ENCODE results near the gene YIF1B. TPM values are rescaled to one million over a fixed set of nuclear protein-coding genes. Genes with fewer than 3 reads are reported as not detected.

The YIF1B gene
- polyA plus RNA-seq, 1 experiment, result 44.9 TPM

- Histone ChIP-seq H3K9me3 (ENCODE audit: control insufficient read depth, insufficient read depth, low read length) (no peaks in the 10 kb centered on the region), H3K4me3 (ENCODE audit: low read depth, low read length) (no peak overlapping the region), H3K27me3 (ENCODE audit: control insufficient read depth, insufficient read depth, low read length) (no peaks in the 10 kb centered on the region), H3K27ac (ENCODE audit: low read depth, low read length) (no peak overlapping the region)
- CTCF ChIA-PET, result no interaction called here
- POLR2A ChIA-PET, result no interaction called here
- no peak for DNase-seq (ENCODE audit: low read depth, low spot score)
- no peak for TF ChIP-seq CTCF (IDR thresholded peaks at IDR 0.05; ENCODE audit: low read depth, low read length)
Observed at GRCh38 chr19:38287604-38288003, 28.1 kb downstream of the YIF1B start.

GRCh38 chr19:38285567-38285966 lies 30.2 kb downstream of the YIF1B start:
- H3K27ac ChIP-seq (ENCODE audit: low read depth, low read length), result no peak overlapping the region
- H3K4me3 ChIP-seq (ENCODE audit: low read depth, low read length), result no peak overlapping the region
- H3K27me3 ChIP-seq (ENCODE audit: control insufficient read depth, insufficient read depth, low read length), result no peaks in the 10 kb centered on the region
- ChIA-PET POLR2A (no interaction called here), CTCF (no interaction called here)
- no peaks in the 10 kb centered on the region for H3K9me3 ChIP-seq (ENCODE audit: control insufficient read depth, insufficient read depth, low read length)
- DNase-seq (ENCODE audit: low read depth, low spot score), result no peak
- no peak for TF ChIP-seq CTCF (IDR thresholded peaks at IDR 0.05; ENCODE audit: low read depth, low read length)

GRCh38 chr19:38284422-38284821 lies 31.3 kb downstream of the YIF1B start:
- ChIA-PET POLR2A (no interaction called here), CTCF (no interaction called here)
- H3K9me3 ChIP-seq (ENCODE audit: control insufficient read depth, insufficient read depth, low read length), result no peaks in the 10 kb centered on the region
- no peak overlapping the region for H3K4me3 ChIP-seq (ENCODE audit: low read depth, low read length)
- DNase-seq (ENCODE audit: low read depth, low spot score), result no peak
- H3K27me3 ChIP-seq (ENCODE audit: control insufficient read depth, insufficient read depth, low read length), result no peaks in the 10 kb centered on the region
- TF ChIP-seq CTCF (IDR thresholded peaks at IDR 0.05; ENCODE audit: low read depth, low read length), result no peak
- H3K27ac ChIP-seq (ENCODE audit: low read depth, low read length), result no peak overlapping the region

GRCh38 chr19:38283271-38283670 lies 32.5 kb downstream of the YIF1B start:
- no peaks in the 10 kb centered on the region for H3K27me3 ChIP-seq (ENCODE audit: control insufficient read depth, insufficient read depth, low read length)
- TF ChIP-seq CTCF (IDR thresholded peaks at IDR 0.05; ENCODE audit: low read depth, low read length), result no peak
- no peak overlapping the region for H3K4me3 ChIP-seq (ENCODE audit: low read depth, low read length)
- CTCF ChIA-PET, result no interaction called here
- no peak overlapping the region for H3K27ac ChIP-seq (ENCODE audit: low read depth, low read length)
- POLR2A ChIA-PET, result no interaction called here
- DNase-seq (ENCODE audit: low read depth, low spot score), result no peak
- H3K9me3 ChIP-seq (ENCODE audit: control insufficient read depth, insufficient read depth, low read length), result no peaks in the 10 kb centered on the region

- DNase-seq (ENCODE audit: low read depth, low spot score), result no peak
- Histone ChIP-seq H3K9me3 (ENCODE audit: control insufficient read depth, insufficient read depth, low read length) (no peaks in the 10 kb centered on the region), H3K27me3 (ENCODE audit: control insufficient read depth, insufficient read depth, low read length) (no peaks in the 10 kb centered on the region), H3K4me3 (ENCODE audit: low read depth, low read length) (no peak overlapping the region), H3K27ac (ENCODE audit: low read depth, low read length) (no peak overlapping the region)
- ChIA-PET CTCF (interaction anchor here (0.7 kb wide), 1 partner anchor 216 kb away, joined by 5 read pairs; no protein-coding TSS in a partner anchor), POLR2A (interaction anchor here (0.6 kb wide), 1 partner anchor 14 kb away, joined by 5 read pairs; no protein-coding TSS in a partner anchor)
- no peak for TF ChIP-seq CTCF (IDR thresholded peaks at IDR 0.05; ENCODE audit: low read depth, low read length)
Observed at GRCh38 chr19:38281811-38282566, 33.8 kb downstream of the YIF1B start.

All from AG04450 (cell line).